HG03565 (cell line): ENCODE results near the gene KAZN.

ENCODE experiments used
- ATAC-seq: cut with Tn5 transposase; IDR thresholded peaks from one replicate; pipeline ENCODE4 v1.9.1; 2021; ENCODE audit warnings: mild to moderate bottlenecking, moderate library complexity; ENCODE audit not compliant: unreplicated experiment

The KAZN gene

GRCh38 chr1:14875524-14876509, 277.3 kb downstream of the KAZN start:
- ATAC-seq, result no peak

DNA sequence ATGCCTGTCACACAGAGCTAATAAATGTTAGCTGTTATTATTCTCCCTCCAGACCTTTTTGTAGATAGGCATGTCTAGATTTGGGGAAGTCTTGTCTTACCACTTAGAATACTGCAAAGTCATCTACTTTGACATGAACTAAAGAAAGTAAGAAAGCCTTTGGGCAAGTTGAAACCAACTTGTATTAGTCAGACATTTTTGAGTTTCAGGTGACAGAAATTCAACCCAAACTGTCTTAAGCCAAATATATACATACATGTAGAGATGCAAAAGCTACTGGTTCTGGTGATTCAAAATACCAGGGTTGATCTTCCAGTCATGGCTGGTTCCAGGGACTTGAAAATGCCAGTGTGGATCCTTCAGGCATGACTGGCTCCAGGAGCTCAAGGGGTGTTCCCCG, 278.3 kb downstream of the KAZN start:
- no peak for ATAC-seq

DNA sequence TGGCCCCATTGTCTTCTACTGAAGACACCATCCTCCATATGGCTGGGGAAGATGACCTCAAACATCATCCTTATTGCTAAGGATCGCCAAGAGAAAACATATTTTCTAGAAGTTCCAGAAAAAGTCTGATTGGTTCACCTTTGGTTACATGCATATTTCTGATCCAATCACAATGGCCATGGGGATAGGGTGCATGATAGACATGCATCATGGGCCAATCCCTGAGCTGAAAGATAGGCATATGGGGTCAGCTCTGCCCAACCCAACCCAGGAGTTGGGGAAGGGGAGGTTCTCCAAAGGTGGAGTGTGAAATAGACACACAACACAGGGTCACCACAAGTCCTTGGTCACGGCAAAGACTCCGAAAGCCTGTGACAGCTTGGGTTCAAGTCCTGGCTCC, 278.7 kb downstream of the KAZN start:
- ATAC-seq, result no peak

DNA sequence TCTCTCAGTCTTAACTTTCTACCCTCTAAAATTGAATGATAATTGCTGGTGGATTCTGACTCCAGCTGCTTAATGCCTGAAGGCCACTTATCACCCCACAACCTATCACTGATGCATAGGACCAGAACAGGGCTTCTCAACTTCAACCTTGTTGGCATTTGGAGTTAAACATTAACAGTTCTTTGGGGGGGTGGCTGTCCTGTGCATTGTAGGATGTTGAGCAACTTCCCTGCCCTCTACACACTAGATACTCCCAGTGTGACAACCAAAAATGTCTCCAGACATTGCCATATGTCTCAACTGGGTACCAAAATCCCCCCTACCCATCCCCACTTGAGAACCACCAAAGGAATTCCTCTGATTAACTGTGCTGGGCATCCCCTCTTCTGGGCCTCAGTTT, 279.6 kb downstream of the KAZN start:
- no peak for ATAC-seq

DNA sequence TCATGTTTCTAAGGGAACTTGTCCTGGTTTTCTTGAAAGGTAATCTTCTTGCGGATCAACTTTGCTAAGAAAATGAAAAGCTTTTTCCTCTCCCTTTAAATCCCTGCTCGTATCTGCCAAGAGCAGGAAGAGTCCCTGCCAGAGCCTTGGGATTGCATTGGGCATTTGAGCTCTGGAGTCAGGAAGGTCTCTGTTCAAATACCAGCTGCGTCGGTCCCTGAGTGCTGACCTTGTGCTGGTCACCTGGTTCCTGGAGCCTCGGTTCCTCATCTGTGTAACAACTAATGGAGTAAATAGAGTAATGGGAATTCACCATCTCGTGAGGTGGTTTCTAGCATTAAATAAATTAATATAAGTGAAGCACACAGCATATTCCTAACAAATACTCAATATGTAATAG, 280.5 kb downstream of the KAZN start:
- no peak for ATAC-seq

- no peak for ATAC-seq
Observed at GRCh38 chr1:14880456-14881316, 282.2 kb downstream of the KAZN start.

GRCh38 chr1:14881775-14882672, 283.5 kb downstream of the KAZN start:
- ATAC-seq, result peak; percentile 83

DNA sequence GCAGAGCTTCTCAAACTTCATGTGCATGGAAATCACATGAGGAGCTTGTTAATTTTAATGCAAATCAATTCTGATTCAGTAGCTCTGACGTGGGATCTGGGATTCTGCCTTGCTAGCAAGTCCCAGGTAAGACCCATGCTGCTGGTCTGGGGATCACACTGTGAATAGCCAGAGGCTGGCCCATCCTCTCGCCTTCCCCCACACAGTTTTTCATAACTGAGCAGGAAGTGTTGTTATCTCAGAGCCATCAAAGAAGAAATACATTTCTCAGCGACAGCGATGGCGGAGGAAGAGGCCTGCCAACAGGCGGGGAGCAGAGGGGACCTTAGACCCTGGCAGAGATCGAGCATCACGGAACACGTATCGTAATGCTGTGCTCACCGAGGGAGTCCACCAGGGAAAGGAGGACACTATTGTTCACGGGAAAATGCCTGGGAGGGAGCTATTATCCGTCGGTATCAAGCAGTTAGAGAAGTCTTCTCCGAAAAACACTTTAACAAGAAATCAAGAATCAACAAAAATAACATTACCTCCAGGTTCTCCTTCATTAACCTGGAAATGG, 286.2 kb downstream of the KAZN start:
- no peak for ATAC-seq

DNA sequence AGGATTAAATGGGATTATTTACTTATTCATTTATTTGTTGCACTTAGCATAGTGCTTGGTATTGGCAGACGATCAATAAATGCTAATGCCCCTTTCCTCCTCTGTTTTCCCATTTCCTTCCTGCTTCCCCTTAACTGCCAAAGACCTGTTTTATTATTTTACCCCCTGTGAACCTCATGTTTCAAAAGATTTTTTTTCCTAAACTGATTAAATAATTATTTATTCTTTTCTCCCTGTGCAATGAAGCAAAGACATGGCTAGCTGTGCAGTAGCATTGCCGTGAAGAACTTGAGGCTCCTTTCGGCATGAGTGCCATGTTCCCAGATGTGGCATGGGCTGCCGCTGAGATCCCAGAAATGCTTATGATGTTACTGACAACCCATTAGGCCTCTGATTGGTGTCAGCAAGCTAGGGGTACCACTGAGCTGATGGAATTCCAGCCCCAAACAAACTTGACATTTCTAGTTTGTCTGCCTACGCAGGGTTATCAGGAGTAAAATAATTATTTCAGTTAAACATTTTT, 288.6 kb downstream of the KAZN start:
- ATAC-seq, result no peak

GRCh38 chr1:14887764-14888350, 289.4 kb downstream of the KAZN start:
- no peak for ATAC-seq

DNA sequence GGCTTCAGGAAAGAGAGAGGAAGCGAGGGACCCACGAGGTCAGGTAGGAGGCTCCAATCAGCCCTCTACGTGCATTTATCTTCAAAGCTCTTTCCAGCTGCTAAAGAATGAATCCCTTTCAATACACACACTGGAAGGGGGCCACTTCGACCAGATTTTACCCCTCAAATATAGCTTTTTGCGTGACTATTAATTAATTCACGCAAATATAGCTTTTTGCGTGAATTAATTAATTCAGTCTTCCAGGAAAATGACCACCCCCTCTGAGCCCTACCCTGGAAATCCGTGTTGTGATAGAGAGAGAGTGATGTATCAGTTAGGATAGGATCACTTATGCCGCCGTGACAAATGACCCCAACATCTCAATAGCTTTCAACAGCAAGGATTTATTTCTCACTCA, 289.9 kb downstream of the KAZN start:
- no peak for ATAC-seq

DNA sequence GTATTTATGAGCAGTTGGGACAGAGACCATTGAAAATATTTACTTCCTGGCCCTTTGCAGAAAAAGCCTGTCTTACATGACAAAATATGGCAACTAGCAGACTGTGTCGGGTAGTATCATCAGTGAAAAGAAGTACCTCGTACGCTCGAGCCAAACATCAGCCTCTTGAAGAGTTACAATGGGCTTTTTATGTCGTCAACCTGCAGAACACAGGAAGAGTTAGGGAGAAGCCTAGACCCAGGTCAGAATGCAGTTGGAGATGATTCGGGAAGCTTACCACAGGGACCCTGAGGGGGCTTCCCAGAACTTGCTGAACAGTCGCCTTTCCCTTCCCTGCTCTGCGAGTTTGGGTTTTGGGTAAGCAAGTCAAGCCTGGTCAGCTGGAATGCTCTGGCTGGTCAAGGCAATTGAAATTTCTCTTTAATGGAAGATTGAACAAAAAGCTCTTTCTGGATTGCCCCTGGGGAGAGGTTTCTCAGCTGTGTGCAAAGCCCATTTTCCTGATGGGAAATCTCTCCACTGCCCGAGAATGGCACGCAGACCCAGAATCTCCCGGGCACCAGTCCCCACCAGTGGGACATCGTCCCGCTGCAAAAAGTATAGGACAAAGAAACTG, 291.4 kb downstream of the KAZN start:
- ATAC-seq, result no peak

DNA sequence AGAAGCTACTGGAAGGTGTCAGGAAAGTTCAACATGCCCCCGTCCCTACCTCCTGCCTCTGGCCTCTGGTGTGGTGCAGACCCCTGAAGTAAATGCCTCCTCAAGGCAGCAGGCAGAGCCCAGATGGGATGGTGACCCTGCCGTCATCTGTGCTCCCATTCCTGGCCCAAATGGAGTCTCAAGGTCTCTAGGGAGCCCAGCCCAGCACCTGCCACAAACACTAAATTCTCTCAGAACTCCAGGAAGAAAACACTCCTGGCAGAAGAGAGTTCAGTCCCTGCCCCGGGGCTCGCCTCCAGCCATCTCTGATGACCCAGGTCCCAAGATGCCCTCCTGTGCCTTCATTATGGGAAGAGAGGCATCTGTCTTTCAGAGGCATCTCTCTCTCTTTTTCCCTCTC, 293.5 kb downstream of the KAZN start:
- no peak for ATAC-seq

GRCh38 chr1:14894811-14895560, 296.5 kb downstream of the KAZN start:
- no peak for ATAC-seq

- ATAC-seq, result no peak
Observed at GRCh38 chr1:14895727-14896126, 297.2 kb downstream of the KAZN start.

DNA sequence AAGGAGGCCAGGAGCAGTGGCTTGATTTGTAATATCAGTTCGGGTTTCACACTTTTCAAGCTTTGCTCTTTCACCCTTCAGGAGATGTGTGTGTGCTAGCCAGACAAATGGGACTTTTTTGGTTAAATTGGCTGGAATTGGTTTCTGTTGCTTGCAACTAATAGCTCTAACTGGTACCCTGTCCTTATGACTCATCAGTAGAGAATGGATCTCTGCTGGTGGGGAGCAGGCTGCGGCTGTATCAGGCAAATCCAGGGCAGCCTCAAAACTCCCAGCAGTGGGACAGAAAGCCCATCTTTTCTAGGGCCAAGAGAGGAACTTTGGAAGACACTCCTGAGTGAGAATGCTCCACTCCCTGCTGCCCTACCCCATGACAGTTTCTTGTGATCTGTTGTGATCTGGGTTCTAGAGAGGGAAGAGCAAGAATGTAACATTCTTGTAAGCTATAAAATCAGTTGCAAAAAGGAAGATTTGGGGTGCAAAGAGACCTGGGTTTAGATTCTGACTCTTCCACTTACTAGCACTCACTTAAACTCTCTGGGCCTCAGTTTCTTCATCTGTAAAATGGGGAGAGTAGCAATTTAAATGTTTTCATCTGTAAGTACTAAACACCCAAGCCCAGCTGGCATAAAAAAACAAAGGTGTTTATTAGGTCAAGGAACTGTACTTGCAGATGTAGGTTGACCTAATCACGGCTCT, 298.0 kb downstream of the KAZN start:
- no peak for ATAC-seq

GRCh38 chr1:14897080-14897449, 298.6 kb downstream of the KAZN start:
- no peak for ATAC-seq

GRCh38 chr1:14897547-14897946, 299.1 kb downstream of the KAZN start:
- no peak for ATAC-seq
